Testis (tissue), 3 donors: ENCODE results near the gene CCR7. TPM values are rescaled to one million over a fixed set of nuclear protein-coding genes. Genes with fewer than 3 reads are reported as not detected.

Experiments
- DNase-seq: peaks from one replicate; pipeline ENCODE4 v3.0.0-alpha.2; 2019
- H3K27ac ChIP-seq, 2 donors: fragments of 200-600 bp; sonication (generic); one replicate each; pipeline ENCODE4 v1.5.1; 2019
- H3K27me3 ChIP-seq: fragments of 200-600 bp; sonication (generic); one replicate; pipeline ENCODE4 v1.5.1; 2019
- H3K36me3 ChIP-seq: fragments of 200-600 bp; sonication (generic); one replicate; pipeline ENCODE4 v1.5.1; 2017; ENCODE audit warnings: low read depth; ENCODE audit errors: missing control alignments
- H3K4me1 ChIP-seq: fragments of 200-600 bp; sonication (generic); one replicate; pipeline ENCODE4 v1.5.1; 2019
- H3K4me3 ChIP-seq, 2 donors: fragments of 200-600 bp; sonication (generic); one replicate each; pipeline ENCODE4 v1.5.1; 2017 to 2019
- H3K9me3 ChIP-seq: fragments of 200-600 bp; sonication (generic); one replicate; pipeline ENCODE4 v1.5.1; 2017
- POLR2A ChIP-seq: fragments of 450-650 bp; IDR thresholded peaks from one replicate; pipeline ENCODE4 v1.6.1; 2017; ENCODE audit warnings: antibody characterized with exemption, mild to moderate bottlenecking, moderate library complexity
- WGBS, 2 donors: methylation state at CpG; one replicate each; pipeline ENCODE4 v1.1.5; 2018; 5-methylcytosine and 5-hydroxymethylcytosine counted together
- intact Hi-C: fragments of 100-400 bp; cut with DNase I; formaldehyde crosslinking; loops from one replicate; pipeline ENCODE4 v1.15.1; 2023; ENCODE audit warnings: low total_unique reads
- polyA plus RNA-seq: library from polyadenylated mRNA; stranded (reverse); fragments of 350-450 nt; fragmentation: Illumina TruSeq; extraction: RNeasy Lipid Tissue Mini Kit (QIAGEN cat#74804); gene quantifications from one replicate; pipeline ENCODE4 v1.2.3, GENCODE V29; 2014; ENCODE audit warnings: low read depth, low replicate concordance; ENCODE audit not compliant: insufficient read depth
- total RNA-seq, 2 donors: library from RNA; depleted of rRNA; stranded (reverse); fragments of >200 nt; gene quantifications; one replicate each; pipeline ENCODE4 v1.2.3, GENCODE V29; 2016
- TF ChIP-seq, protein P1 (sequence below), 3 experiments: fragments of 450-650 bp in 2 of 3; fragments of 200-600 bp in 1 of 3; sonication (generic) in 1 of 3; IDR thresholded peaks; one replicate each; pipeline ENCODE4 v1.5.1; 2016 to 2019; ENCODE audit warnings: antibody characterized with exemption in 3 of 3, mild to moderate bottlenecking in 2 of 3, moderate library complexity in 1 of 3

CCR7 gene
- total and polyA plus RNA-seq, 3 donors from 2014 or later = 0.87 to 1.5 (median 1.3) TPM

DNA sequence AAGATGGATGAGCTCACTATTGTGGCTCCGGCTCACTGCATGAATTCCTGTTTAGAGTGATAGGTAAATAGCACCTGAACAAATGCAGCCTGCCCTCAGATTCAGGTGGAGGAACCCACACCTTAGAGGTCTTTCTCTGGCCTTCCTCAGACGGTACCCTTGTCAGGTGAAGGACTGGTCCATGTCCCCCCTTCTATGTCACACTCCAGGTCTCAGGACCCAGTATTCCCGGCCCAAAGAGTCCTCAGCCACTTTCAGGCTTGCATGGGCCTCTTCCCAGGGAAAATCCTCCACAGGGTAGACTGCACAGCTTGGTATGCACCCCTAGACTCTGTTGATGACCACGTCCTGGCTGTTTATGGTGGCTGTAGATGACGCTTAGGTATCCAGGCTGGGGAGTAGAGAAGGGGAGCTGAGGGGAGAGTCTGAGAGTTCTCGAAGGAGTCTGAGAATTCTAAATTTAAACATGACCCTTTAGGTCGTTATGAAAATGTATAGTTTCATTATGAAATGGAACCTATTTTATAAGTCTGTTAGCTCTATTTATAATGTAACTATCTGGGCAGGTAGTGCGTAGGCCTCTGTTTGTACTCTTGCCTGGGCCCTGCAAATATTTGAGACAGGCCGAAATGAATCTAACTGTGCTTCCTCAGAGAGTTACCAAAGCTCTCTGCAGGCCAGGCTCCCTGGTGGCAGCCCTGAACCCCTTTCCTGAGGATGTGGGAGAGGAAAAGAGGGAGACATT lies 32.5 kb upstream of the CCR7 start:
- DNase-seq = no peak
- H3K4me1 ChIP-seq = no peaks in the 10 kb centered on the region
- intact Hi-C loops = no loop called here
- no peak for TF ChIP-seq POLR2A
- TF ChIP-seq, protein P1, sequence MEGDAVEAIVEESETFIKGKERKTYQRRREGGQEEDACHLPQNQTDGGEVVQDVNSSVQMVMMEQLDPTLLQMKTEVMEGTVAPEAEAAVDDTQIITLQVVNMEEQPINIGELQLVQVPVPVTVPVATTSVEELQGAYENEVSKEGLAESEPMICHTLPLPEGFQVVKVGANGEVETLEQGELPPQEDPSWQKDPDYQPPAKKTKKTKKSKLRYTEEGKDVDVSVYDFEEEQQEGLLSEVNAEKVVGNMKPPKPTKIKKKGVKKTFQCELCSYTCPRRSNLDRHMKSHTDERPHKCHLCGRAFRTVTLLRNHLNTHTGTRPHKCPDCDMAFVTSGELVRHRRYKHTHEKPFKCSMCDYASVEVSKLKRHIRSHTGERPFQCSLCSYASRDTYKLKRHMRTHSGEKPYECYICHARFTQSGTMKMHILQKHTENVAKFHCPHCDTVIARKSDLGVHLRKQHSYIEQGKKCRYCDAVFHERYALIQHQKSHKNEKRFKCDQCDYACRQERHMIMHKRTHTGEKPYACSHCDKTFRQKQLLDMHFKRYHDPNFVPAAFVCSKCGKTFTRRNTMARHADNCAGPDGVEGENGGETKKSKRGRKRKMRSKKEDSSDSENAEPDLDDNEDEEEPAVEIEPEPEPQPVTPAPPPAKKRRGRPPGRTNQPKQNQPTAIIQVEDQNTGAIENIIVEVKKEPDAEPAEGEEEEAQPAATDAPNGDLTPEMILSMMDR (IDR thresholded peaks at IDR 0.05) = no peak
- H3K27me3 ChIP-seq = no peaks in the 10 kb centered on the region
- H3K4me3 ChIP-seq = no peak overlapping the region
- H3K9me3 ChIP-seq = no peaks in the 10 kb centered on the region
- 86 to 88% methylated on average over 9 of the region's 9 CpGs for WGBS, 2 donors
- no peaks in the 10 kb centered on the region for H3K36me3 ChIP-seq
- no peak overlapping the region for H3K27ac ChIP-seq

DNA sequence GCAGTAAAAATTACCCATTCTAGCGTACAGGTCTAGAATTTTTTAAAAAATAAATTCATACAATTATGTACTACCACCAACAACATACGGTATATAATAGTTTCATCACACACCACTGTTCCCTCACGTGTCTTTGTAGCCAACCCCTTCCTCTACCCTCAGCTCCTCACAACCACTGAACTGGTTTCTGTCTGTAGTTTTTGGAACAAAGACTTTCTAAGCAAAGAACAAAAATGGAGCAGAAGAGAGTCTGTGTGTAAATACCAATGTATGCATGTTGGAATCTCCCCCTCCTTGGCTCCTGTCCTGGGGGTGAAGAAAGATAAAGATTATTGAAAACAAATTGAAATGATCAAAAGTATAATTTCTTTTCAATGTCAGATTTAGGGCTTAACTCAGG lies 31.9 kb upstream of the CCR7 start:
- no peaks in the 10 kb centered on the region for H3K27me3 ChIP-seq
- intact Hi-C loops = no loop called here

DNA sequence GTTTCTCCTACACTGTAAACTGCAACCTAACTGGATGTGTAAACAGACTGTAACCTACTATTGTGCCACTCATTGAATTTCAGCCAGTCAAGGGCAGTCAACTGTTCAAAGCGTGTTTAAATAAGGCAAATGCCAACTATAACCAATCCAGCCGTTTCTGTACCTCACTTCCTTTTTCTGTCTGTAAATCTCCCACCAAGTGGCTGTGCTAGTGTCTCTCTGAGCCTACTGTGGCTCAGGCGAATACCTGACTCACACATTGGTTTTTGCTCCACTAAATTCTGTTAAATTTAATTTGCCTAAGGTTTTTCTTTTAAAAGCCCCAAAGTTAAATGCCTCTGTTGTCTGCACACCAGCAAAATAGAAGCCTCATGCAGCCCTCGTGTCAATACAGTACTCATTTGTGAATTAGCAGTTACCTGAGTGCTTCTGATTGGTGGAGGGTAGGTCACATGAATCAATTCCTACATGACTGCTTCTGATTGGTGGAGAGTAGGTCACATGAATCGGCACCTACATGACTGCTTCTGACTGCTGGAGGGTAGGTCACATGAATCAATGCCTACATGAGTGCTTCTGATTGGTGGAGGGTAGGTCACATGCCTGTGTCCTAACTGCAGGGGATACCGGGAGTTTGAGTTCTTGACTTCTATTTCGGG lies 31.1 kb upstream of the CCR7 start:
- Histone ChIP-seq H3K27ac (no peak overlapping the region), H3K4me1 (no peaks in the 10 kb centered on the region), H3K9me3 (no peaks in the 10 kb centered on the region), H3K36me3 (no peaks in the 10 kb centered on the region), H3K4me3 (peak overlapping the region in 1 of 2 donors; percentile 11), H3K27me3 (no peaks in the 10 kb centered on the region)
- peak; percentile 88 for DNase-seq
- intact Hi-C loops = no loop called here
- WGBS, 2 donors = 69 to 80% methylated on average over 7 of the region's 7 CpGs
- TF ChIP-seq, protein P1 (IDR thresholded peaks at IDR 0.05) = no peak
- TF ChIP-seq POLR2A = no peak

More for the DNA sequence above, 31.9 kb upstream of the CCR7 start:
- H3K27ac ChIP-seq = no peak overlapping the region
- H3K4me1 ChIP-seq = no peaks in the 10 kb centered on the region
- no peak for DNase-seq
- WGBS, 2 donors = 72 to 79% methylated on average over 3 of the region's 3 CpGs
- no peaks in the 10 kb centered on the region for H3K9me3 ChIP-seq
- peak overlapping the region in 1 of 2 donors; percentile 11 for H3K4me3 ChIP-seq
- TF ChIP-seq POLR2A = no peak
- TF ChIP-seq, protein P1 (IDR thresholded peaks at IDR 0.05) = no peak
- H3K36me3 ChIP-seq = no peaks in the 10 kb centered on the region

DNA sequence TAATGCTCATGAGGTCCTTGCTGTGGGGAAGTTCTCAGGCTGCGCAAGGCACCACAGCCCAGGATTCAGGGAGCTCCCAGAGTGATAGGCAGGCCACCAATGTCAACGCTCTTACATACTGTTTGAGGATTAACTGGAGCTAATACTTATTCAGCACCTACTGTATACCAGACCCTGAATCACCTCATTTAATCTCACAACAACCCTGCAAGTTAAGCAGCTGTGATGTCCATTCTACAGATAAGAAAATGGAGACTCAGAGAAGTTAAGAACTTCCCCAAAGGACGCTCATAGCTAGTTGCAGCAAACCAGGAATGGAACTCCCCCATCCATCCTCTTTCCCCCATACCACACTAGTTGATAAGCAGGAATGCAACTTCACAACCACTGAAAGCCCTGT lies 25.5 kb upstream of the CCR7 start:
- no peak overlapping the region for H3K27ac ChIP-seq

More for the DNA sequence above, 25.5 kb upstream of the CCR7 start:
- intact Hi-C loops = no loop called here
- DNase-seq = no peak
- no peaks in the 10 kb centered on the region for H3K4me1 ChIP-seq
- WGBS, 2 donors = 90 to 98% methylated on average over 3 of the region's 3 CpGs
- no peaks in the 10 kb centered on the region for H3K27me3 ChIP-seq
- H3K36me3 ChIP-seq = no peaks in the 10 kb centered on the region
- no peak for TF ChIP-seq POLR2A
- TF ChIP-seq, protein P1 (IDR thresholded peaks at IDR 0.05) = no peak
- H3K9me3 ChIP-seq = no peaks in the 10 kb centered on the region
- no peak overlapping the region for H3K4me3 ChIP-seq
